Liver (tissue), 9 donors: ENCODE results near the gene SLITRK3. TPM values are rescaled to one million over a fixed set of nuclear protein-coding genes. Genes with fewer than 3 reads are reported as not detected.

Source experiments
- DNase-seq: peaks from one replicate; pipeline ENCODE4 v3.0.0-alpha.2; 2017; ENCODE audit warnings: low spot score
- H3K27ac ChIP-seq, 2 donors: one replicate each; pipeline ENCODE4 v1.7.0; 2013; ENCODE audit warnings: inconsistent platforms in 2 of 2, low read length in 2 of 2, control low read depth in 1 of 2, low read depth in 1 of 2, mild to moderate bottlenecking in 1 of 2
- H3K27me3 ChIP-seq, 4 donors: one replicate each; pipeline versions ENCODE4 v1.6.1 to v1.7.0; 2013; ENCODE audit warnings: low read length in 3 of 4, inconsistent platforms in 1 of 4, mild to moderate bottlenecking in 1 of 4, moderate library complexity in 1 of 4; ENCODE audit not compliant: control insufficient read depth in 4 of 4, insufficient read depth in 4 of 4
- H3K36me3 ChIP-seq, 4 donors: one replicate each; pipeline versions ENCODE4 v1.6.1 to v1.7.0; 2013; ENCODE audit warnings: low read length in 3 of 4, mild to moderate bottlenecking in 3 of 4, low read depth in 1 of 4, moderate library complexity in 1 of 4; ENCODE audit not compliant: control insufficient read depth in 4 of 4, insufficient read depth in 3 of 4
- H3K4me1 ChIP-seq, 4 donors: one replicate each; pipeline versions ENCODE4 v1.6.1 to v1.7.0; 2013; ENCODE audit warnings: low read length in 3 of 4, mild to moderate bottlenecking in 3 of 4, moderate library complexity in 1 of 4; ENCODE audit not compliant: control insufficient read depth in 4 of 4, insufficient read depth in 4 of 4
- H3K4me3 ChIP-seq, 3 donors: one replicate each; pipeline versions ENCODE4 v1.6.1 to v1.7.0; 2013; ENCODE audit warnings: low read length in 3 of 3, control low read depth in 1 of 3, low read depth in 1 of 3, mild to moderate bottlenecking in 1 of 3
- H3K9ac ChIP-seq, 2 donors: one replicate each; pipeline ENCODE4 v1.7.0; 2013; ENCODE audit warnings: low read length in 2 of 2, mild to moderate bottlenecking in 2 of 2, moderate library complexity in 2 of 2, control low read depth in 1 of 2, low read depth in 1 of 2
- H3K9me3 ChIP-seq, 4 donors: one replicate each; pipeline versions ENCODE4 v1.6.1 to v1.7.0; 2013; ENCODE audit warnings: low read length in 3 of 4; ENCODE audit not compliant: control insufficient read depth in 4 of 4
- EGR1 ChIP-seq, 2 donors: IDR thresholded peaks; 2 replicates each; pipeline ENCODE4 v1.6.1; 2016 to 2018; ENCODE audit warnings: antibody characterized with exemption in 2 of 2, low read depth in 2 of 2
- FOXA1 ChIP-seq: IDR thresholded peaks from 2 replicates; pipeline ENCODE4 v1.6.1; 2016; ENCODE audit warnings: antibody characterized with exemption
- HNF4G ChIP-seq: IDR thresholded peaks from 2 replicates; pipeline ENCODE4 v1.6.1; 2016; ENCODE audit warnings: antibody characterized with exemption
- JUND ChIP-seq, 2 donors: IDR thresholded peaks; 2 replicates each; pipeline ENCODE4 v1.6.1; 2016; ENCODE audit warnings: antibody characterized with exemption in 2 of 2
- NR2F2 ChIP-seq: IDR thresholded peaks from 2 replicates; pipeline ENCODE4 v1.6.1; 2016; ENCODE audit warnings: antibody characterized with exemption
- RAD21 ChIP-seq, 2 donors: IDR thresholded peaks; 2 replicates each; pipeline ENCODE4 v1.6.1; 2016; ENCODE audit warnings: antibody characterized with exemption in 2 of 2, mild to moderate bottlenecking in 2 of 2
- REST ChIP-seq: IDR thresholded peaks from 2 replicates; pipeline ENCODE4 v1.6.1; 2016; ENCODE audit warnings: antibody characterized with exemption, mild to moderate bottlenecking
- TAF1 ChIP-seq: conservative IDR thresholded peaks from 2 replicates; pipeline ENCODE4 v1.6.1; 2016; ENCODE audit warnings: antibody characterized with exemption, mild to moderate bottlenecking
- YY1 ChIP-seq: IDR thresholded peaks from 2 replicates; pipeline ENCODE4 v1.6.1; 2016; ENCODE audit warnings: antibody characterized with exemption, mild to moderate bottlenecking
- ZBTB33 ChIP-seq: IDR thresholded peaks from 2 replicates; pipeline ENCODE4 v1.6.1; 2016; ENCODE audit warnings: antibody characterized with exemption
- WGBS: extraction: QIAGEN DNeasy Blood & Tissue Kit; methylation state at CpG from one replicate; pipeline ENCODE4 v1.1.7; 2013; 5-methylcytosine and 5-hydroxymethylcytosine counted together
- polyA plus RNA-seq, 2 donors: library from polyadenylated mRNA; stranded (reverse) in 1 of 2; unstranded in 1 of 2; fragments of 200-250 nt in 1 of 2; fragments of >200 nt in 1 of 2; fragmentation: Nextera tagmentation in 1 of 2; extraction: Ambion mirVana in 1 of 2; gene quantifications; one replicate each; pipeline versions ENCODE4 v1.2.1 to v1.2.3, GENCODE V29; 2013 to 2015
- total RNA-seq, 2 donors: library from RNA; depleted of rRNA; stranded (reverse); fragments of >200 nt; gene quantifications; one replicate each; pipeline ENCODE4 v1.2.3, GENCODE V29; 2014
- donor health status: healthy.
- donor health status: healthy.
- donor health status: healthy.
- donor health status: healthy.
- donor health status: healthy.

Gene SLITRK3
- total and polyA plus RNA-seq, 4 donors: 0.05 to 4.2 (median 1.9) TPM

DNA sequence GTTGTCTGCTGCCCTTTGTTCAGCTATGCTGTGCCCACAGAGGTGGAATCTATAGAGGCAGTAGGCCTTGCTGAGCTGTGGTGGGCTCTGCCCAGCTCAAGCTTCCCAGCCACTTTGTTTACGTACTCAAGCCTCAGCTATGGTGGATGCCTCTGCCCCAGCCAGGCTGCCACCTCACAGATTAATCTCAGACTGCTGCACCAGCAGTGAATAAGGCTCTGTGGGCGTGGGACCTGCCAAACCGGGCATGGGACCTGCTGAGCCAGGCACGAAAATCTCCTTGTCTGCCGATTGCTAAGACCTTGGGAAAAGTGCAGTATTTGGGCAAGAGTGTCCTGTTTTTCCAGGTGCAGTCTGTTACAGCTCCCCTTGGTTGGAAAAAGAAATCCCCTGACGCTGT lies 26.8 kb downstream of the SLITRK3 start:
- 91% methylated on average over 6 of the region's 6 CpGs for WGBS
- TF ChIP-seq FOXA1 (no peak), EGR1 (IDR thresholded peaks at IDR 0.05; ENCODE audit: low read depth in 2 of 2) (no peak), RAD21 (IDR thresholded peaks at IDR 0.05) (no peak)
- no peaks in the 10 kb centered on the region for H3K36me3 ChIP-seq
- H3K27me3 ChIP-seq: no peaks in the 10 kb centered on the region
- no peaks in the 10 kb centered on the region for H3K4me1 ChIP-seq
- H3K9me3 ChIP-seq: no peaks in the 10 kb centered on the region
- no peak overlapping the region for H3K4me3 ChIP-seq
- no peak overlapping the region for H3K9ac ChIP-seq
- no peak overlapping the region for H3K27ac ChIP-seq
- DNase-seq: no peak

DNA sequence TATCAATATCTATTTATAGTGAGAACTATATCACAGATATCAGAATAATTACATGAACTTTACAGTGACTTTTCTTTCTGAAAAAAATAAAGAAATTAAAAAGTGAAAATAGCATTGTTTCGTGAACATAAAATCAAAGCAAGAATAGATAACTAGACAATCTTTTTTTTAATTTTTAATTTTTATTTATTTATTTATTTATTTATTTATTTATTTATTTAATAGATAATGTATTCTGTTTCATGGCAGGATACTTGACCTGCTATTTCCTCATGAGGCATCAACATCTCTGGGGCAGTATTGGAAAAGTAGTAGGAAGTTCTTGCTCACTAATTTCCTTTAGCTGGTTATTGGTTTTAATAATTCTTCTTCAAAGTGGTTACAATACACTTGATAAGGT lies 33.3 kb downstream of the SLITRK3 start:
- Histone ChIP-seq H3K9me3 (no peaks in the 10 kb centered on the region), H3K9ac (no peak overlapping the region), H3K27me3 (no peaks in the 10 kb centered on the region), H3K27ac (no peak overlapping the region), H3K36me3 (no peaks in the 10 kb centered on the region), H3K4me3 (no peak overlapping the region), H3K4me1 (no peaks in the 10 kb centered on the region)
- TF ChIP-seq REST (no peak), YY1 (no peak), JUND (IDR thresholded peaks at IDR 0.05) (no peak), HNF4G (no peak), ZBTB33 (no peak), EGR1 (IDR thresholded peaks at IDR 0.05; ENCODE audit: low read depth in 2 of 2) (no peak)
- WGBS: 88% methylated on average over 1 of the region's 1 CpG
- DNase-seq: no peak

DNA sequence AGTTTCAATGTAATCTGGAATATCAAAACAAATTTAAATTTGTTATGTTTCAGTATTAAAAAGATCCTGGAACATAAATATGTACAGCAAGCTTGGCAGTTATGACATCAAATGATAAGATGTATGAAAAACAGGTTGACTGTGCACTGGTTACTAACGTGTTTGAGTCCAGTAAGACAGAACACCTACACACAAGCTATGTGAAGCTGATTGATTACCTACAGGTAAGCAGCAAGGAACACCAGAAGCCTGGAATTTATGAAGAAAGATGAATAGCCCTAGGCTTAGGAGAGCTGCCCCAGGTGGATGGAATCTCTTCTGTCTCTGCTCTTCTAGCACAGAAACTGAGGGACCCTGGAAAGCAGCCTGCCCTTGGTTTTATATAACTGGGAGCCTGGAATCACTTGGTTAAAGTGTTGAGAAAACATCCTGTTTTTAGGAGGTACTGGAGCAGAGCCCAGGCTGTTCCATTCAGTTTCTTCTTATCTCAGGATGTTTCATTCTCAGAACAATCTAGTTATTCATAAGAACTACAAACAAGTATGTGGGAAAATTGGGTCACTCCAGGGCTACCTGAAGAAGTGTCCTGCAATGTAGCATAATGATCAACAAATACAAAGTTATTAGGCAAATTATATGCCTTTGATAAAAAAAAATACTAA lies 36.3 kb downstream of the SLITRK3 start:
- Histone ChIP-seq H3K9me3 (no peaks in the 10 kb centered on the region), H3K4me1 (no peaks in the 10 kb centered on the region), H3K4me3 (no peak overlapping the region), H3K27me3 (no peaks in the 10 kb centered on the region), H3K9ac (no peak overlapping the region), H3K27ac (no peak overlapping the region), H3K36me3 (no peaks in the 10 kb centered on the region)
- no peak for DNase-seq
- 40% methylated on average over 1 of the region's 1 CpG for WGBS
- TF ChIP-seq TAF1: no peak
- no peak for TF ChIP-seq FOXA1
- TF ChIP-seq NR2F2: no peak
